H1 (cell line): ENCODE measurements around the gene ANGPTL8. TPM values are rescaled to one million over a fixed set of nuclear protein-coding genes. Genes with fewer than 3 reads are reported as not detected.
A peak's percentile ranks its signal among the peaks of the same experiment; 100 is the strongest.

Experiments
- CTCF ChIA-PET: fragments of 300-600 bp; sonication (Branson Sonifier 250); formaldehyde crosslinking; loops from one replicate; lab custom pipeline; 2021; ENCODE audit not compliant: partially characterized antibody; lab: Charles Lee
- POLR2A ChIA-PET: fragments of 300-600 bp; sonication (Branson Sonifier 250); formaldehyde crosslinking; loops from one replicate; lab custom pipeline; 2021; ENCODE audit warnings: inconsistent platforms; ENCODE audit not compliant: partially characterized antibody; lab: Charles Lee
- DNase-seq, 2 experiments: peaks; one replicate each; pipeline versions ENCODE4 v3.0.0 to v3.0.0-alpha.2; 2010 to 2022; ENCODE audit warnings: low spot score in 2 of 2, low read depth in 1 of 2, mixed read lengths in 1 of 2
- FAIRE-seq: peaks from 2 replicates; lab custom pipeline; 2011; peaks lifted over from hg19 to GRCh38; lab: Jason Lieb, UNC
- H2AFZ ChIP-seq: 2 replicates; pipeline ENCODE4 v1.8.1; 2012; ENCODE audit warnings: low read length, inconsistent platforms
- H2AK5ac ChIP-seq: 2 replicates; pipeline ENCODE4 v1.6.1; 2013; ENCODE audit warnings: low read depth, low read length
- H2BK120ac ChIP-seq: replicated peaks from 2 replicates; pipeline ENCODE3; 2013; ENCODE audit warnings: low read depth, low read length, inconsistent platforms
- H2BK12ac ChIP-seq: 2 replicates; pipeline ENCODE4 v1.6.1; 2013; ENCODE audit warnings: low read depth, low read length
- H2BK15ac ChIP-seq: 2 replicates; pipeline ENCODE4 v1.6.1; 2013; ENCODE audit warnings: low read length
- H2BK20ac ChIP-seq: 2 replicates; pipeline ENCODE4 v1.6.1; 2013; ENCODE audit warnings: low read length
- H2BK5ac ChIP-seq: 2 replicates; pipeline ENCODE4 v1.6.1; 2013; ENCODE audit warnings: low read depth, low read length
- H3K14ac ChIP-seq: 2 replicates; pipeline ENCODE4 v1.6.1; 2013; ENCODE audit warnings: inconsistent platforms; ENCODE audit not compliant: insufficient read length
- H3K18ac ChIP-seq: 2 replicates; pipeline ENCODE4 v1.6.1; 2013; ENCODE audit warnings: low read length; ENCODE audit errors: extremely low read depth
- H3K23ac ChIP-seq: 2 replicates; pipeline ENCODE4 v1.6.1; 2013; ENCODE audit warnings: inconsistent platforms; ENCODE audit not compliant: insufficient read length
- H3K23me2 ChIP-seq: 2 replicates; pipeline ENCODE4 v1.6.1; 2013; ENCODE audit warnings: low read depth, low read length
- H3K27ac ChIP-seq: 2 replicates; pipeline ENCODE4 v1.6.1; 2011; ENCODE audit warnings: low read depth, low read length, inconsistent platforms
- H3K27me3 ChIP-seq, 4 experiments: replicated peaks in 1 of 4; 1 replicate in 1 of 4; 2 replicates in 3 of 4; pipeline versions ENCODE4 v1.6.1 to v1.8.1; 2011 to 2013; ENCODE audit warnings: low read length in 3 of 4, mild to moderate bottlenecking in 3 of 4, inconsistent platforms in 2 of 4, mixed read lengths in 2 of 4, moderate library complexity in 1 of 4; ENCODE audit not compliant: control insufficient read depth in 3 of 4, insufficient read depth in 3 of 4; ENCODE audit errors: extremely low read depth in 1 of 4
- H3K36me3 ChIP-seq, 4 experiments: 2 replicates each; pipeline versions ENCODE4 v1.6.1 to v1.8.1; 2011 to 2013; ENCODE audit warnings: mild to moderate bottlenecking in 4 of 4, low read length in 3 of 4, moderate library complexity in 2 of 4, control low read depth in 1 of 4, inconsistent platforms in 1 of 4; ENCODE audit not compliant: insufficient read depth in 4 of 4, control insufficient read depth in 2 of 4
- H3K4ac ChIP-seq: replicated peaks from 2 replicates; pipeline ENCODE3; 2013; ENCODE audit warnings: low read length, low read depth, mixed read lengths, inconsistent platforms; ENCODE audit not compliant: insufficient read length
- H3K4me1 ChIP-seq, 4 experiments: replicated peaks in 1 of 4; 1 replicate in 1 of 4; 2 replicates in 3 of 4; pipeline versions ENCODE4 v1.6.1 to v1.8.1; 2011 to 2013; ENCODE audit warnings: low read length in 3 of 4, inconsistent platforms in 2 of 4, mixed read lengths in 1 of 4; ENCODE audit not compliant: insufficient read depth in 4 of 4, control insufficient read depth in 3 of 4
- H3K4me2 ChIP-seq, 2 experiments: 2 replicates each; pipeline versions ENCODE4 v1.6.1 to v1.8.1; 2011 to 2013; ENCODE audit warnings: low read depth in 2 of 2, low read length in 2 of 2, control low read depth in 1 of 2, inconsistent platforms in 1 of 2, mild to moderate bottlenecking in 1 of 2; ENCODE audit not compliant: insufficient read depth in 1 of 2
- H3K4me3 ChIP-seq, 4 experiments: fragments of 200-600, 300-600 bp in 1 of 4; sonication (generic), shearing (Covaris generic), sonication (Bioruptor Twin) in 1 of 4; 2 replicates each; pipeline versions ENCODE4 v1.5.1 to v1.8.1; 2011 to 2016; ENCODE audit warnings: low read length in 4 of 4, low read depth in 3 of 4, control low read depth in 2 of 4, inconsistent platforms in 2 of 4, mild to moderate bottlenecking in 2 of 4, mixed read lengths in 1 of 4, moderate library complexity in 1 of 4; ENCODE audit not compliant: insufficient read depth in 2 of 4; ENCODE audit errors: extremely low read depth in 1 of 4
- H3K56ac ChIP-seq: replicated peaks from 2 replicates; pipeline ENCODE3; 2013; ENCODE audit warnings: low read depth, mild to moderate bottlenecking, mixed read lengths, low read length, inconsistent platforms; ENCODE audit not compliant: insufficient read length
- H3K79me1 ChIP-seq: 2 replicates; pipeline ENCODE4 v1.6.1; 2013; ENCODE audit warnings: low read depth, low read length, control low read depth
- H3K79me2 ChIP-seq, 2 experiments: 2 replicates each; pipeline versions ENCODE4 v1.6.1 to v1.8.1; 2012 to 2013; ENCODE audit warnings: low read length in 2 of 2, mild to moderate bottlenecking in 2 of 2, inconsistent platforms in 1 of 2; ENCODE audit not compliant: insufficient read depth in 2 of 2, control insufficient read depth in 1 of 2
- H3K9ac ChIP-seq, 4 experiments: replicated peaks in 1 of 4; 1 replicate in 1 of 4; 2 replicates in 3 of 4; pipeline versions ENCODE4 v1.6.1 to v1.8.1; 2011 to 2013; ENCODE audit warnings: low read depth in 3 of 4, low read length in 3 of 4, control low read depth in 2 of 4, mild to moderate bottlenecking in 2 of 4, moderate library complexity in 2 of 4, inconsistent platforms in 1 of 4; ENCODE audit errors: extremely low read depth in 1 of 4
- H3K9me3 ChIP-seq, 2 experiments: 2 replicates each; pipeline versions ENCODE4 v1.6.1 to v1.8.1; 2012 to 2013; ENCODE audit warnings: mild to moderate bottlenecking in 2 of 2, moderate library complexity in 2 of 2, control low read depth in 1 of 2, inconsistent platforms in 1 of 2, low read depth in 1 of 2, low read length in 1 of 2, mixed read lengths in 1 of 2; ENCODE audit not compliant: insufficient read depth in 2 of 2
- H4K20me1 ChIP-seq, 2 experiments: replicated peaks in 1 of 2; 2 replicates each; pipeline versions ENCODE3 to v1.8.1; 2011 to 2013; ENCODE audit warnings: inconsistent platforms in 2 of 2, low read length in 2 of 2, mild to moderate bottlenecking in 1 of 2; ENCODE audit not compliant: insufficient read depth in 2 of 2, control insufficient read depth in 1 of 2
- H4K5ac ChIP-seq: 2 replicates; pipeline ENCODE4 v1.6.1; 2013; ENCODE audit warnings: low read length, low read depth, mixed read lengths, inconsistent platforms; ENCODE audit not compliant: insufficient read length
- H4K8ac ChIP-seq: 2 replicates; pipeline ENCODE4 v1.8.0; 2013; ENCODE audit warnings: mild to moderate bottlenecking, moderate library complexity, low read length, inconsistent platforms; ENCODE audit not compliant: insufficient read depth; ENCODE audit errors: extremely low read depth
- H4K91ac ChIP-seq: replicated peaks from 2 replicates; pipeline ENCODE3; 2013; ENCODE audit warnings: low read length, mixed read lengths, inconsistent platforms; ENCODE audit not compliant: insufficient read length
- CBX5 ChIP-seq: fragments of 300-800, 300-1000 bp; sonication (generic); IDR thresholded peaks from 2 replicates; pipeline ENCODE4 v1.7.1; 2016; ENCODE audit warnings: antibody characterized with exemption, low read length, low read depth
- CBX8 ChIP-seq: fragments of 300-800, 300-1000 bp; sonication (generic); IDR thresholded peaks from 2 replicates; pipeline ENCODE4 v1.7.1; 2016; ENCODE audit warnings: low read depth, low read length, borderline replicate concordance
- JUN ChIP-seq: IDR thresholded peaks from 2 replicates; pipeline ENCODE4 v1.6.1; 2011; ENCODE audit warnings: low read depth, mild to moderate bottlenecking, improper control_type of control experiment, low read length
- KDM1A ChIP-seq: fragments of 200-600, 300-600 bp; sonication (generic); IDR thresholded peaks from 2 replicates; pipeline ENCODE4 v1.7.1; 2016; ENCODE audit warnings: mild to moderate bottlenecking, low read length, borderline replicate concordance
- KDM5A ChIP-seq: fragments of 200-600 bp; IDR thresholded peaks from 2 replicates; pipeline ENCODE4 v1.7.1; 2012; ENCODE audit warnings: mild to moderate bottlenecking, low read length, inconsistent platforms, mixed read lengths
- PHF8 ChIP-seq: fragments of 200-600 bp; sonication (generic); conservative IDR thresholded peaks from 2 replicates; pipeline ENCODE4 v1.7.1; 2012; ENCODE audit warnings: low read depth, mild to moderate bottlenecking, inconsistent platforms, low read length, moderate library complexity
- SIX5 ChIP-seq: IDR thresholded peaks from 2 replicates; pipeline ENCODE4 v1.6.1; 2011; ENCODE audit warnings: mild to moderate bottlenecking, low read depth, low read length
- SP1 ChIP-seq: IDR thresholded peaks from 2 replicates; pipeline ENCODE4 v1.6.1; 2011; ENCODE audit warnings: low read depth, low read length
- SP2 ChIP-seq: IDR thresholded peaks from 2 replicates; pipeline ENCODE4 v1.6.1; 2012; ENCODE audit warnings: mild to moderate bottlenecking, low read length, inconsistent platforms
- SRF ChIP-seq: IDR thresholded peaks from 2 replicates; pipeline ENCODE4 v1.6.1; 2011; ENCODE audit warnings: mild to moderate bottlenecking, low read depth, low read length, moderate library complexity
- TCF12 ChIP-seq: IDR thresholded peaks from 2 replicates; pipeline ENCODE4 v1.6.1; 2011; ENCODE audit warnings: low read depth, mild to moderate bottlenecking, low read length
- WGBS, 2 experiments: shearing (Covaris generic) in 1 of 2; methylation state at CpG; one replicate each; pipeline versions ENCODE4 v1.1.6 to v1.1.7; 2013 to 2015; ENCODE audit warnings: low lambda C conversion rate in 2 of 2, mixed read lengths in 2 of 2, inconsistent platforms in 1 of 2, low coverage in 1 of 2, missing lambda C conversion rate in 1 of 2; ENCODE audit not compliant: insufficient replicate concordance in 2 of 2, insufficient coverage in 1 of 2, insufficient read length in 1 of 2; ENCODE audit errors: extremely low coverage in 1 of 2, missing lambda C conversion rate in 1 of 2; 5-methylcytosine and 5-hydroxymethylcytosine counted together
- polyA plus RNA-seq, 7 experiments: library from polyadenylated mRNA; depleted of rRNA in 3 of 7; stranded (reverse) in 5 of 7; unstranded in 2 of 7; fragments of >200 nt in 5 of 7; fragments of 200-250 nt in 2 of 7; gene quantifications; 1 replicate in 5 of 7; 2 replicates in 1 of 7; 4 replicates in 1 of 7; pipeline versions ENCODE4 v1.2.1 to v1.2.3, GENCODE V29; 2011 to 2013; ENCODE audit warnings: missing spikeins in 2 of 7, mixed read lengths in 2 of 7
- total RNA-seq: library from RNA; stranded (reverse); fragmentation: NEBNext Ultra II Directional; extraction: Animal tissue kit (Norgen Biotek cat#: 25700); gene quantifications from 2 replicates; pipeline ENCODE4 v1.2.1, GENCODE V29; 2021
- TF ChIP-seq, protein P1 (sequence below): IDR thresholded peaks from 2 replicates; pipeline ENCODE4 v1.6.1; 2012; ENCODE audit warnings: low read length, inconsistent platforms
- TF ChIP-seq, protein P2 (sequence below): IDR thresholded peaks from 2 replicates; pipeline ENCODE4 v1.6.1; 2012; ENCODE audit warnings: inconsistent platforms

ANGPTL8 gene
- total and polyA plus RNA-seq, 2 of the 8 experiments (the other 6 are each of a cell fraction or from before 2014, with no cell fraction given), result not detected

DNA sequence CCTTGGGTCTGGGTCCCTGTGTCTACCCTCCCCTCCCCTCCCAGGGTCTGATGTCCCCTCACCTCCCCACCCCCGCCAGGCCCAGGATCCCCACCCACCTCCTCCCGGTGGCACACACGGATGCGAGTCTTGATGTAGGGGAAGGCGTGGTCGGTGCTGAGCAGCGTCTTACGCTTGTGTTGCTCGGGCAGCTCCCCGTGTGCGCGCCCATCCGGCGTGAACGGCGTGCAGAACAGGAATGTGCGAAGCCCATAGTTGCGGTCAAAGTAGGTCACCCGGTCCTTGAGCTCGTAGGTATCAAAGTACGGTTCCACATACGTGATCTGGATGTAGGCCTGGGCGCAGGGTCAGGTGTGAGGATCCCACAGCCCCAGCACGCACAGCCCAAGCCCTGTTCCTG is 37.6 kb upstream of the ANGPTL8 start:
- H3K4me3 ChIP-seq, result no peak overlapping the region
- WGBS, 2 experiments, result 90% methylated on average over 21 of the region's 24 CpGs; no CpG with 5 or more reads in 1 of the 2 experiments
- no peak for TF ChIP-seq SIX5
- TF ChIP-seq, protein P1, sequence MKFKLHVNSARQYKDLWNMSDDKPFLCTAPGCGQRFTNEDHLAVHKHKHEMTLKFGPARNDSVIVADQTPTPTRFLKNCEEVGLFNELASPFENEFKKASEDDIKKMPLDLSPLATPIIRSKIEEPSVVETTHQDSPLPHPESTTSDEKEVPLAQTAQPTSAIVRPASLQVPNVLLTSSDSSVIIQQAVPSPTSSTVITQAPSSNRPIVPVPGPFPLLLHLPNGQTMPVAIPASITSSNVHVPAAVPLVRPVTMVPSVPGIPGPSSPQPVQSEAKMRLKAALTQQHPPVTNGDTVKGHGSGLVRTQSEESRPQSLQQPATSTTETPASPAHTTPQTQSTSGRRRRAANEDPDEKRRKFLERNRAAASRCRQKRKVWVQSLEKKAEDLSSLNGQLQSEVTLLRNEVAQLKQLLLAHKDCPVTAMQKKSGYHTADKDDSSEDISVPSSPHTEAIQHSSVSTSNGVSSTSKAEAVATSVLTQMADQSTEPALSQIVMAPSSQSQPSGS, result no peak
- TF ChIP-seq KDM1A, result no peak
- TF ChIP-seq CBX8, result no peak
- TF ChIP-seq SP1, result no peak
- TF ChIP-seq, protein P2, sequence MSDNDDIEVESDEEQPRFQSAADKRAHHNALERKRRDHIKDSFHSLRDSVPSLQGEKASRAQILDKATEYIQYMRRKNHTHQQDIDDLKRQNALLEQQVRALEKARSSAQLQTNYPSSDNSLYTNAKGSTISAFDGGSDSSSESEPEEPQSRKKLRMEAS, result no peak
- no peak for TF ChIP-seq CBX5
- no peak for TF ChIP-seq TCF12
- no peak for TF ChIP-seq SRF
- no peak for TF ChIP-seq SP2
- no peak for TF ChIP-seq JUN
- no peak for TF ChIP-seq KDM5A
- TF ChIP-seq PHF8, result no peak

More for the DNA sequence above, 37.6 kb upstream of the ANGPTL8 start:
- H3K9me3 ChIP-seq, result no peaks in the 10 kb centered on the region
- H3K9ac ChIP-seq, result no peak overlapping the region
- H3K27ac ChIP-seq, result no peak overlapping the region
- no peak overlapping the region for H2BK5ac ChIP-seq
- H3K4me1 ChIP-seq, result no peaks in the 10 kb centered on the region; a peak in 2 of 7 replicates
- H4K91ac ChIP-seq, result peak overlapping the region; percentile 65
- H2AK5ac ChIP-seq, result no peak overlapping the region
- H3K79me1 ChIP-seq, result no peaks in the 10 kb centered on the region
- POLR2A ChIA-PET, result interaction anchor here (1.1 kb wide), 1 partner anchor 63 kb away, joined by 3 read pairs; no protein-coding TSS in a partner anchor
- H4K20me1 ChIP-seq, result peaks cover 0 to 1% of the 10 kb centered on the region in 2 experiments
- H2BK12ac ChIP-seq, result no peak overlapping the region
- H4K5ac ChIP-seq, result no peak overlapping the region
- H3K14ac ChIP-seq, result no peak overlapping the region
- no peak overlapping the region for H2BK20ac ChIP-seq
- no peak overlapping the region for H4K8ac ChIP-seq
- H3K36me3 ChIP-seq, result peaks cover 0 to 3% (median 0%) of the 10 kb centered on the region in 4 experiments; a peak in 1 of 8 replicates
- no peak overlapping the region for H3K23ac ChIP-seq
- no peaks in the 10 kb centered on the region for H3K79me2 ChIP-seq
- H3K23me2 ChIP-seq, result peaks cover 6% of the 10 kb centered on the region; the same call in 1 of the 2 replicates
- H2BK120ac ChIP-seq, result no peak overlapping the region
- no peak overlapping the region for H3K18ac ChIP-seq
- no peaks in the 10 kb centered on the region for H3K27me3 ChIP-seq
- no peak overlapping the region for H2AFZ ChIP-seq
- no peak overlapping the region for H3K4ac ChIP-seq
- CTCF ChIA-PET, result interaction anchor here (0.9 to 1.2 kb wide), 3 partner anchors 63 to 75 kb away, joined by 3 to 6 read pairs (median 4); no protein-coding TSS in a partner anchor
- no peak overlapping the region for H3K56ac ChIP-seq
- DNase-seq, result no peak
- H3K4me2 ChIP-seq, result no peak overlapping the region
- no peak overlapping the region for H2BK15ac ChIP-seq
- FAIRE-seq, result no peak
